NB4 (cell line): ENCODE data around the gene IL36RN.

Experiments
- DNase-seq: peaks from one replicate; pipeline ENCODE4 v3.0.0; 2010; ENCODE audit warnings: low read depth
- H3K4me3 ChIP-seq: one replicate; pipeline ENCODE4 v1.5.1; 2011; ENCODE audit warnings: mild to moderate bottlenecking, low read depth, low read length, moderate library complexity
- CTCF ChIP-seq: IDR thresholded peaks from one replicate; pipeline ENCODE4 v1.5.1; 2012; ENCODE audit warnings: low read depth, low read length
- MAX ChIP-seq: IDR thresholded peaks from 2 replicates; pipeline ENCODE4 v1.6.1; 2011; ENCODE audit warnings: low read depth, low read length
- MYC ChIP-seq: IDR thresholded peaks from 2 replicates; pipeline ENCODE4 v1.6.1; 2011; ENCODE audit warnings: low read depth, low read length
- POLR2A ChIP-seq: IDR thresholded peaks from 2 replicates; pipeline ENCODE4 v1.6.1; 2011; ENCODE audit warnings: mild to moderate bottlenecking; ENCODE audit not compliant: insufficient read length; ENCODE audit errors: extremely low read depth

Gene IL36RN

GRCh38 chr2:113098532-113098931, 39.5 kb downstream of the IL36RN start:
- TF ChIP-seq CTCF = no peak
- no peak for TF ChIP-seq MYC
- H3K4me3 ChIP-seq = no peak overlapping the region
- DNase-seq = no peak

- H3K4me3 ChIP-seq = no peak overlapping the region
- no peak for TF ChIP-seq POLR2A
- TF ChIP-seq CTCF = no peak
- TF ChIP-seq MYC = no peak
- TF ChIP-seq MAX = no peak
- DNase-seq = no peak
Measured at GRCh38 chr2:113102133-113102532, 43.1 kb downstream of the IL36RN start.

GRCh38 chr2:113103277-113103676, 44.3 kb downstream of the IL36RN start:
- H3K4me3 ChIP-seq = no peak overlapping the region
- TF ChIP-seq MAX = no peak
- no peak for TF ChIP-seq MYC
- TF ChIP-seq POLR2A = no peak
- no peak for TF ChIP-seq CTCF
- no peak for DNase-seq

- TF ChIP-seq POLR2A (no peak), MAX (no peak), MYC (no peak), CTCF (no peak)
- DNase-seq = peak; percentile 37
- no peak overlapping the region for H3K4me3 ChIP-seq
Measured at GRCh38 chr2:113104054-113104611, 45.1 kb downstream of the IL36RN start.

- TF ChIP-seq CTCF (no peak), MYC (no peak), POLR2A (no peak), MAX (no peak)
- H3K4me3 ChIP-seq = no peak overlapping the region
- DNase-seq = no peak
Measured at GRCh38 chr2:113105047-113105785, 46.2 kb downstream of the IL36RN start.
